ENCODE measurements around the gene UBE2E2.

Gene UBE2E2

DNA sequence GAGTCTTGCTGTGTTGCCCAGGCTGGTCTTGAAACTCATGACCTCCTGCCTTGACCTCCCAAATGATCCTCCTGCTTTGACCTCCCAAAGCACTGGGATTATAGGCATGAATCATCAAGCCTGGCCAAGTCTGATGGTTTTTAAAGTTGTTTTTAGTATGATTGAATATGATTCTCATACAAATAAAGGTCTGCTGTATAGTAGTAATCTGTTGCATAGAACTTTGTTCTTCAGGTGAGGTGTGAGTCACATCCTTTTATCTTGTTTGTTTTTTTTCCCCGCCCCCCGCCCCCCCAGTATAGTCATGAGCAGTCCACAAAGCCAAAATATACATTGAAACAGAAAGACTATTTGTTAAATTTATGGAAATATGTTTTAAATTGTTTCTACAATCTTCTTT, 39.0 kb downstream of the UBE2E2 start:
- DNase-seq, result no peak

- DNase-seq, result no peak
These were observed 41.4 kb downstream of the UBE2E2 start for GRCh38 chr3:23244324-23245041.

GRCh38 chr3:23246651-23247050, 43.5 kb downstream of the UBE2E2 start:
- no peak for DNase-seq

DNA sequence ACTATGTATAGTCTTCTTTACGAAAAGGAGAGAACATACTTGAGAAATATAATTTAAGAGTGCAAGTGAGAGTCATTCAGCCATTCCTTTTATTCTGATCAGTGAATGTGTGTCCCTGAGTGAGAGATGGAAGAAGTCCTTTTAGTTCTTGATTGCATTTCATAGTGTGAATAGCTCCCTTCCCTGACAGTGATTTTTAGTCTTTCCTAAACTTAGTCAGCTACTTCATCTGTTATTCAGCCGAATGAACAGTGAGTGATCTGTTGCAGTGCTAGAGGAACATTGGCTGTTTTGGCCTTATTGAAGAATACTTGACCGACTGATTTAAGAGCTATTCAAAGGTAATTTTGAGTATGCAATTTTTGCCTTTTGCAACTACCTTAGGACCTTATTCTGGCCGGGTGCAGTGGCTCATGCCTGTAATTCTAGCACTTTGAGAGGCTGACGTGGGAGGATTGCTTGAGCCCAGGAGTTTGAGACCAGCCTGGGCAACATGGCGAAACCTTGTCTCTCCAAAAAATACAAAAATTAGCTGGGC, 45.5 kb downstream of the UBE2E2 start:
- no peak for DNase-seq

DNA sequence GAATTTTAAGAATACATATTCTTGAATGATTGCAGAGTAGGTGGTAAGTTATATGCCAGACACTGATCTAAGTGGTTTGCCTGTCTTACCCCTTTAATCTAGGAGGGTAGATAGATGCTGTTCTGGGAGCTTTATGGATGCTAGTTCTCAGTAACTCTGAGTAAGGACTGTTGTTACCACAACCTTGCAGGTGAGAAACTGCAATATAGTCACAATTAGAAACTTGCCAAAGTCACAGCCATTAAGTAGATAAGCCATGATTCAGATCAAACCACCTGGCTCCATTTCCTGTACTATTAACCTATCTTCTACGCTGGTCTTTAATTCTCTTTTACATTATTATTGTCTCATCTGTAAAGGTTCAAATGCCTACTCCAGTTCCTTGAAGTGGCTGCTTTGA, 46.8 kb downstream of the UBE2E2 start:
- DNase-seq, result no peak

DNA sequence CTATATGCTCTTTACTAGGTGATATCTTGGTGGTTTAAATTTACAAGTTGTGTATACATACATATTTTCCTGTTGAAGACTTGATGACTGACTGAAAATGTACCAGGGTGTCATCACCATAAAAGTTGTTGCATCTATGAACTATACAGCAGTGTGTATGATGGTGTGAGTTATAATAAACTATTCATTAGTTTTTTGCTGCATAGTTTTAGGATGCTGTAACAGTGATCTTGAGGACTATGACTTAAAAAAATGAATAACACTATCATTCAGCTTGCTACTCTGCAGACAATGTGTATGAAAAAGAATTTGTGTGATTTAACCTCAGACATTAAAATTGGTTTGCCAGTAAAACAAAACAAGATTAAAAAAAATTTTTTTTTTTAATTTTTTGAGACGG, 49.0 kb downstream of the UBE2E2 start:
- no peak for DNase-seq

- DNase-seq, result no peak
These were observed 50.1 kb downstream of the UBE2E2 start for GRCh38 chr3:23253214-23253613.

GRCh38 chr3:23254282-23254681, 51.2 kb downstream of the UBE2E2 start:
- no peak for DNase-seq

DNA sequence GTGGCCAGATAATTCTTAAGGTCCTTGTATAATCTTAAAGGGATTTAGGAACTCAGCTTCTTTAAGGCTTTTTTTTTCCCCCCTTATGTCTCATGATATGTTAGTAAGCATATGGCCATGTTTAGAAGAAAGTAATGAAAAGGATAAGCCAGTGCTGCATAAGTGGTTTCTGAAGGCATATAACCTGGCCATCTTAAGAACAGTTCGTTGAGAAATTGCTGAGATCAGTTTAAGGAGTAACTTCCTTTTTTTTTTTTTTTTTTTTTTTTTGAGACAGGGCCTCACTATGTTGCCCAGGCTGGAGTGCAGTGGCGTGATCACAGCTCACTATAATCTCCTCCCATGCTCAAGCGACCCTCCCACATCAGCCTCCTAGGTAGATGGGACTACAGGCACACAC, 51.7 kb downstream of the UBE2E2 start:
- no peak for DNase-seq

DNA sequence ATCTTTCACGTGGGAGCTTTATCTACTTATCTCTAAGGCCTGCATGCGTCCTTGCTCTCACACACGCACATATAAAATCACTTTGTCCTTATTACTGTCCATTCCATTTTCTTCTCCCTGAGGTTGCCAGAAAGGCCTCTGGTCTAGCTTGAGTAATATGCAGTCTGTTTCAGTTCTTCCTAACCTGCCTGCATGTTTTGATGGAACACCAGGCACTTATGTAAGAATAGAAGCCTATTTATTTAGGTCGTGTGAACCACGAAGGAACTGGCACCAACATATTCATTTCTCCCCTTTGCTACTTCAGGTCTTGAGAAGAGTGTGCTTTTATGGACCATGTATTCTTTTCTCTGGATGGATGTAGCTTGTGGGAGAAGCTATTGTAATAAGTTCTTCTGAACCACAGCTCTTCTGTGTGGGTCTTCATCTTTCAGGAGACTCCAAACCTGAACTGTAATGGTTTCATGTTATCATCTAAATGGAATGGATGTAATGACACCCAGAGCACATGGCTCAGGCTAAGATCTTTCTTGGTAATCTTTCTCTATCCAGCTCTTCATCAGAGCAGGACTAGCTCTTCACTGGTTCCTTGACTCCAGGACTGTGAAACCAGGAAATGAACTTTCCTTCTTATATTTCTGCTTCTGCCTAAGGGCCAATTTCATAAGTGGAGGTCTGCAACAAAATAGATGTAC, 53.8 kb downstream of the UBE2E2 start:
- DNase-seq, result no peak

DNA sequence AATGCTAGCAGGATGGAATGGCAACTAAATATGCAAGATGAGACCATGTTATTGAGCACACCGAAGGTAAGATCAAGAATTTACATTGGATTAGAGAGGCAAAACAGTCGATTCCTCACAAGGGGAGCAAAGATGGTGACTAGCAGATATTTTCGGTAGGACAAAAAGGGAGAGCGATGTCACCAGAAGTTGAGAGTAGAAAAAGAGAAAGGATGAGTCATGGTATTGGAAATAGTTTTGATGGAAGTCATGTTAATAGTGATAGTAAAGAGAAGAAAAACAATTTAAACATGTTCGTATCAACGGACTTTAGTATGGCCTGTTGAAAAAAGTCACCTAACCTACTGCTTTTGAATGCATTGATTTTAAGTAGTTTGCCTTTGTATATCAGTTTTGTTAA, 55.0 kb downstream of the UBE2E2 start:
- DNase-seq, result no peak

DNA sequence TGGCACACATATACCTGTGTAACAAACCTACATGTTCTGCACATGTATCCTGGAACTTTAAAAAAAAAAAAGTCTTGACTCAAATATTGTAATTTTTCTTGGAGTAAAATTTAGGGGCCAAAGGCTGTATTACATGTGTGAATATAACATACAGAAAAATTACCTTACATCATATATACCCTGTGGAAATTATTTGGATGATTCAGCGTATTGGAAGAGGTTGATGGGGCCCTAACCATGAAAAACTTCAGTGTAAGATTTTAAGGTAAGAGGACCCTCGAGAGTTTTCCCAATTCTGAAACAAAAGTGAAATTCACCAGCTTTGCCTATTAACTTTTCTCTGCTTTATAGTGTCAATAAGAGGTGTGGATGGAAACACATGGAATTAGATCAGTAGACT, 56.4 kb downstream of the UBE2E2 start:
- no peak for DNase-seq

DNA sequence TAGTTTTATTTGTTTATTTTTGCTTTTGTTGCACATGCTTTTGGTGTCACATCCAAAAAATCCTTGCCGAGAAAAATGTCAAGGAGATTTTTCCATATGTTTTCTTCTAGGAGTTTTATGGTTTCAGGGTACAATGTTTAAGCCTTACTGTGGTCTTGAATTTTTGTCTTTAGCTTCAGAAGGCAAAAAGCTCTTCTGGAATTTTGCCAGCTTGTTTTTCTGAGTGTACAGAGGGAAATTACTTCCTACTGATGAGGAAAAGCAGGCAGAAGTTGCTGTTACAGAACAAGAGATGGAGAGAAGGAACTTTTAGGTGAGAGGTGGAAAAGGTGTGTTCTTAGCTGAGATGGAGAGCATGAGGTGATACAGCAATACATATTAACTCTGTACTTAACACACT, 59.6 kb downstream of the UBE2E2 start:
- no peak for DNase-seq

DNA sequence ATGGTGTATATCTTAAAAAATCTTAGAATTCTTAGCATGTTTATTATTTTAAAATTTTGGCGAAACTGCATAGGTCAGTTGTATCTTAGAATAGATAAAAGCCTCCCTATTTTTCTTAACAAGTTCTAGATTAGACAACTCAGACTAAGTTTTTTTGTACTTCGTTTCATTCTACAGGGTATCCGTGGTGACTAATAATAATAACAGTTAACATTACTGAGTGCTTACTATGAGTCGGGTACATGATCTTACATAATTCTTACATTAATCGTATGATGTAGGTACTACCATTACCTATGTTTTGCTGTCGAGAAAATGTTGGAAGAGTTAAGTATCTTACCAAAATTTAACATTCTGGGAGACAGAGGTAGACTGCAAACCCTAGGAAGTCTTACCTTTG, 60.7 kb downstream of the UBE2E2 start:
- DNase-seq, result no peak

GRCh38 chr3:23264413-23264812, 61.3 kb downstream of the UBE2E2 start:
- DNase-seq, result no peak

GRCh38 chr3:23270423-23270822, 67.3 kb downstream of the UBE2E2 start:
- no peak for DNase-seq

GRCh38 chr3:23271876-23272741, 69.0 kb downstream of the UBE2E2 start:
- no peak for DNase-seq

DNA sequence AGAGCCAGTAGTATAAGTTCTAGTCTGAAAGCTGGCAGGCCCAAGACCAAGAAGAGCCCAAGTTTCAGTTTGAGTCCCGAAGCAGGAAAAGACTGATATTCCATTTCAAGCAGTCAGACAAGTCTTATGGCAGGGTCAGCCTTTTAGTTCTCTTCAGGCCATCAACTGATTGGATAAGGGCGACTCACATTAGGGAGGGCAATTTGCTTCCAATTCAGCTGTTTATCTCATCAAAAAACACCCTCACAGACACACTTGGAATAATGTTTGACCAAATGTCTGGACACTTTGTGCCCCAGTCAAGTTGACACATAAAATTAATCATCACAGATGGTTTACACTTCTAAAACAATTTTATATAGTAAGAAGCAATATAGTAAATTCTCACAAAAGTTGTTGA, 69.7 kb downstream of the UBE2E2 start:
- DNase-seq, result no peak

DNA sequence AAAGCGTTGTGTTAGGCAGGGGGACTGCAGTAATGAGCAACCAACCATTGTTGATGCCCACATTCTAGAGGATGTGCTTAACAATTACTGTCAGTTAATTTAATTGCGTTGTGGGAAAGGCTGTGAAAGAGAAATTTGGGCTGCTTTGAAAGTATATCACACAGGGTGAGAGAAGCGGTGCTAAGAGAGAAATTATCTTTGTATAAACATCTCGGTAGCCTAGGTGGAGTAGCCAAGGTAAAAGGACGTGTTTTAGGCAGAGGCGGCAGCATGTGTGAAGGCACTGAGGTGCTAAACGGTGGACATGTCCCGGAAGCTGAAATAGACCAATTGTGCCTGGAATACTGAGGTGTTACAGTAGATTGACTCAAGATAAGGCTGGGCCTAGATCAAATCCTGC, 71.9 kb downstream of the UBE2E2 start:
- no peak for DNase-seq

DNA sequence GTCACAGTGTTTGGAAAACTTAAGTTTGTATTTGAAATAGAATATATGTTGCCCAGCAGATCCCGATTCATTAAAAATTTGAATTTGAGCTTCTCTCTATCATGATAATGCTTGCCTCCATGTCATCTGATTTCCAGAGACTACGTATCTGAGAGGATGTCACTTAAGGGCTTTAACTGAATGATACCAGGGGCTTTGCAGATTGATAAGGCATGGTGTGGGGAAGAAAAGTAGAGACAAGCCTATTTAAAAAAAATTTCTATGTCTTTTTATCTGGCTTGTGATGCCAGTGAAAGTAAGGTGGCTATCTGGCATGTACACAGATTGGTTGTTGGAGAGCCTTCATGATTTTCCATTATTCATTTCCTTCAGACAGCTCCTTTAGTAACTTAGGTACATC, 72.7 kb downstream of the UBE2E2 start:
- DNase-seq, result no peak

DNA sequence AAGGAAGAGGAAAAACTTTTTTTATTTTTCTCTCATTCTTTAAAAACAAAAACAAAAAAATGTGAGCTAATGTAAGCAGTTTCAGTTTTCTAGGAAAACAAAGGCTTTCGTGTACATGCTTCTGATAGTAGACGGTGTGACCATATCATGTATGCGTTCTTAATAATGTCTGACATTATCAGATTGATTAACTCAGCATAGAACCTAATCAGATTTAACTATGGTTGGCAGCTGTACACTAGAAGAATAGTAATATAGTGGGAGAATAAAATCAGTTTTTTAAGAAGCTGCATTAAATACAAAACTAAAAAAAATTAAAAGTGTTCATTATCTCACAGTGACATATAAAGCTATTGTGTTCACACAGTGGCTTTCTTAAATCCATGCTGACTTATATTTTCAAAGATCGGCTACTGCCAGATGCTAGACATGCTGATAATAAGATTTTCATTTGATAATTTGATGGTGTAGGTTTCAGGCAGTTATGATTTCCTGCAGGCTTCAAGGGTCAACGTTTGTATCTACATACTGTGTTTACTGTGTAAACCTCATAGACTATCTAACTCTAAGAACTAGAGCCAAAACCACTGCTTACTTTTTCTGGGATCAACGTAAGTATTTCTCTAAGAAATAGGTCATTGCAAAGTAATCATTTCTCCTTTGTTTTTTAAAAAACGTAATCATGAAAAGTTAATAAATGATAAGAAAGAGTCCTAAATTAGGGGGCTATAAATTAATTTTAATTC, 74.0 kb downstream of the UBE2E2 start:
- no peak for DNase-seq

DNA sequence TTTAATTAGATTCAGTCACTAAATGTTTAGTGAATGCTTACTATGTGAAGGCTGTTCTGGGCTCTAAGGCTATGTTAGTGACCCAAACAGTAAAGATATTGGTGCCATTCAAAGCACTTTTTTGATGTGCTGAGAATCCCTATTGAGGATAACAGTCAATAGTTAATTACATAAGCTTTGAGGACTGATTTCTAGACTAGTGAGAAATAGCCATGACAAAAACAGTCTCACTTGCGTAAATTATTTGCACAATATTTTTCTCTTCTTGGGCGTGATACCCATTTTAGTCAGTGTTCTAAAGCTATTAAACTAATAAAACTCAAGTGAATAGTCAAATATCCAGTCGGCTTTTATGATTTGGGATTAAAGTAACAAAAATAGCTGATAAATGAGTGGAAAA, 74.6 kb downstream of the UBE2E2 start:
- no peak for DNase-seq

- DNase-seq, result no peak
These were observed 80.5 kb downstream of the UBE2E2 start for GRCh38 chr3:23283625-23284024.

Data from NCI-H1048 (cell line).